H1 (cell line): ENCODE results near the gene TLE5. TPM values are rescaled to one million over a fixed set of nuclear protein-coding genes. Genes with fewer than 3 reads are reported as not detected.
"Not testable (repeated sequence)": the region's sequence is repeated elsewhere in the genome, so short reads cannot be mapped to it uniquely, and the experiment has no call there.

Source experiments
- CTCF ChIA-PET: fragments of 300-600 bp; sonication (Branson Sonifier 250); formaldehyde crosslinking; loops from one replicate; lab custom pipeline; 2021; ENCODE audit not compliant: partially characterized antibody; lab: Charles Lee
- POLR2A ChIA-PET: fragments of 300-600 bp; sonication (Branson Sonifier 250); formaldehyde crosslinking; loops from one replicate; lab custom pipeline; 2021; ENCODE audit warnings: inconsistent platforms; ENCODE audit not compliant: partially characterized antibody; lab: Charles Lee
- DNase-seq, 2 experiments: peaks; one replicate each; pipeline versions ENCODE4 v3.0.0 to v3.0.0-alpha.2; 2010 to 2022; ENCODE audit warnings: low spot score in 2 of 2, low read depth in 1 of 2, mixed read lengths in 1 of 2
- FAIRE-seq: peaks from 2 replicates; lab custom pipeline; 2011; peaks lifted over from hg19 to GRCh38; lab: Jason Lieb, UNC
- H2AFZ ChIP-seq: 2 replicates; pipeline ENCODE4 v1.8.1; 2012; ENCODE audit warnings: low read length, inconsistent platforms
- H2AK5ac ChIP-seq: 2 replicates; pipeline ENCODE4 v1.6.1; 2013; ENCODE audit warnings: low read depth, low read length
- H2BK120ac ChIP-seq: replicated peaks from 2 replicates; pipeline ENCODE3; 2013; ENCODE audit warnings: low read depth, low read length, inconsistent platforms
- H2BK12ac ChIP-seq: 2 replicates; pipeline ENCODE4 v1.6.1; 2013; ENCODE audit warnings: low read depth, low read length
- H2BK15ac ChIP-seq: 2 replicates; pipeline ENCODE4 v1.6.1; 2013; ENCODE audit warnings: low read length
- H2BK20ac ChIP-seq: 2 replicates; pipeline ENCODE4 v1.6.1; 2013; ENCODE audit warnings: low read length
- H2BK5ac ChIP-seq: 2 replicates; pipeline ENCODE4 v1.6.1; 2013; ENCODE audit warnings: low read depth, low read length
- H3K14ac ChIP-seq: 2 replicates; pipeline ENCODE4 v1.6.1; 2013; ENCODE audit warnings: inconsistent platforms; ENCODE audit not compliant: insufficient read length
- H3K18ac ChIP-seq: 2 replicates; pipeline ENCODE4 v1.6.1; 2013; ENCODE audit warnings: low read length; ENCODE audit errors: extremely low read depth
- H3K23ac ChIP-seq: 2 replicates; pipeline ENCODE4 v1.6.1; 2013; ENCODE audit warnings: inconsistent platforms; ENCODE audit not compliant: insufficient read length
- H3K23me2 ChIP-seq: 2 replicates; pipeline ENCODE4 v1.6.1; 2013; ENCODE audit warnings: low read depth, low read length
- H3K27ac ChIP-seq: 2 replicates; pipeline ENCODE4 v1.6.1; 2011; ENCODE audit warnings: low read depth, low read length, inconsistent platforms
- H3K27me3 ChIP-seq, 4 experiments: replicated peaks in 1 of 4; 1 replicate in 1 of 4; 2 replicates in 3 of 4; pipeline versions ENCODE4 v1.6.1 to v1.8.1; 2011 to 2013; ENCODE audit warnings: low read length in 3 of 4, mild to moderate bottlenecking in 3 of 4, inconsistent platforms in 2 of 4, mixed read lengths in 2 of 4, moderate library complexity in 1 of 4; ENCODE audit not compliant: control insufficient read depth in 3 of 4, insufficient read depth in 3 of 4; ENCODE audit errors: extremely low read depth in 1 of 4
- H3K36me3 ChIP-seq, 4 experiments: 2 replicates each; pipeline versions ENCODE4 v1.6.1 to v1.8.1; 2011 to 2013; ENCODE audit warnings: mild to moderate bottlenecking in 4 of 4, low read length in 3 of 4, moderate library complexity in 2 of 4, control low read depth in 1 of 4, inconsistent platforms in 1 of 4; ENCODE audit not compliant: insufficient read depth in 4 of 4, control insufficient read depth in 2 of 4
- H3K4ac ChIP-seq: replicated peaks from 2 replicates; pipeline ENCODE3; 2013; ENCODE audit warnings: low read length, low read depth, mixed read lengths, inconsistent platforms; ENCODE audit not compliant: insufficient read length
- H3K4me1 ChIP-seq, 4 experiments: replicated peaks in 1 of 4; 1 replicate in 1 of 4; 2 replicates in 3 of 4; pipeline versions ENCODE4 v1.6.1 to v1.8.1; 2011 to 2013; ENCODE audit warnings: low read length in 3 of 4, inconsistent platforms in 2 of 4, mixed read lengths in 1 of 4; ENCODE audit not compliant: insufficient read depth in 4 of 4, control insufficient read depth in 3 of 4
- H3K4me2 ChIP-seq, 2 experiments: 2 replicates each; pipeline versions ENCODE4 v1.6.1 to v1.8.1; 2011 to 2013; ENCODE audit warnings: low read depth in 2 of 2, low read length in 2 of 2, control low read depth in 1 of 2, inconsistent platforms in 1 of 2, mild to moderate bottlenecking in 1 of 2; ENCODE audit not compliant: insufficient read depth in 1 of 2
- H3K4me3 ChIP-seq, 4 experiments: fragments of 200-600, 300-600 bp in 1 of 4; sonication (generic), shearing (Covaris generic), sonication (Bioruptor Twin) in 1 of 4; 2 replicates each; pipeline versions ENCODE4 v1.5.1 to v1.8.1; 2011 to 2016; ENCODE audit warnings: low read length in 4 of 4, low read depth in 3 of 4, control low read depth in 2 of 4, inconsistent platforms in 2 of 4, mild to moderate bottlenecking in 2 of 4, mixed read lengths in 1 of 4, moderate library complexity in 1 of 4; ENCODE audit not compliant: insufficient read depth in 2 of 4; ENCODE audit errors: extremely low read depth in 1 of 4
- H3K56ac ChIP-seq: replicated peaks from 2 replicates; pipeline ENCODE3; 2013; ENCODE audit warnings: low read depth, mild to moderate bottlenecking, mixed read lengths, low read length, inconsistent platforms; ENCODE audit not compliant: insufficient read length
- H3K79me1 ChIP-seq: 2 replicates; pipeline ENCODE4 v1.6.1; 2013; ENCODE audit warnings: low read depth, low read length, control low read depth
- H3K79me2 ChIP-seq, 2 experiments: 2 replicates each; pipeline versions ENCODE4 v1.6.1 to v1.8.1; 2012 to 2013; ENCODE audit warnings: low read length in 2 of 2, mild to moderate bottlenecking in 2 of 2, inconsistent platforms in 1 of 2; ENCODE audit not compliant: insufficient read depth in 2 of 2, control insufficient read depth in 1 of 2
- H3K9ac ChIP-seq, 4 experiments: replicated peaks in 1 of 4; 1 replicate in 1 of 4; 2 replicates in 3 of 4; pipeline versions ENCODE4 v1.6.1 to v1.8.1; 2011 to 2013; ENCODE audit warnings: low read depth in 3 of 4, low read length in 3 of 4, control low read depth in 2 of 4, mild to moderate bottlenecking in 2 of 4, moderate library complexity in 2 of 4, inconsistent platforms in 1 of 4; ENCODE audit errors: extremely low read depth in 1 of 4
- H3K9me3 ChIP-seq, 2 experiments: 2 replicates each; pipeline versions ENCODE4 v1.6.1 to v1.8.1; 2012 to 2013; ENCODE audit warnings: mild to moderate bottlenecking in 2 of 2, moderate library complexity in 2 of 2, control low read depth in 1 of 2, inconsistent platforms in 1 of 2, low read depth in 1 of 2, low read length in 1 of 2, mixed read lengths in 1 of 2; ENCODE audit not compliant: insufficient read depth in 2 of 2
- H4K20me1 ChIP-seq, 2 experiments: replicated peaks in 1 of 2; 2 replicates each; pipeline versions ENCODE3 to v1.8.1; 2011 to 2013; ENCODE audit warnings: inconsistent platforms in 2 of 2, low read length in 2 of 2, mild to moderate bottlenecking in 1 of 2; ENCODE audit not compliant: insufficient read depth in 2 of 2, control insufficient read depth in 1 of 2
- H4K5ac ChIP-seq: 2 replicates; pipeline ENCODE4 v1.6.1; 2013; ENCODE audit warnings: low read length, low read depth, mixed read lengths, inconsistent platforms; ENCODE audit not compliant: insufficient read length
- H4K8ac ChIP-seq: 2 replicates; pipeline ENCODE4 v1.8.0; 2013; ENCODE audit warnings: mild to moderate bottlenecking, moderate library complexity, low read length, inconsistent platforms; ENCODE audit not compliant: insufficient read depth; ENCODE audit errors: extremely low read depth
- H4K91ac ChIP-seq: replicated peaks from 2 replicates; pipeline ENCODE3; 2013; ENCODE audit warnings: low read length, mixed read lengths, inconsistent platforms; ENCODE audit not compliant: insufficient read length
- whole genome bisulfite sequencing, 2 experiments: shearing (Covaris generic) in 1 of 2; methylation state at CpG; one replicate each; pipeline versions ENCODE4 v1.1.6 to v1.1.7; 2013 to 2015; ENCODE audit warnings: low lambda C conversion rate in 2 of 2, mixed read lengths in 2 of 2, inconsistent platforms in 1 of 2, low coverage in 1 of 2, missing lambda C conversion rate in 1 of 2; ENCODE audit not compliant: insufficient replicate concordance in 2 of 2, insufficient coverage in 1 of 2, insufficient read length in 1 of 2; ENCODE audit errors: extremely low coverage in 1 of 2, missing lambda C conversion rate in 1 of 2; 5-methylcytosine and 5-hydroxymethylcytosine counted together
- polyA plus RNA-seq, 7 experiments: library from polyadenylated mRNA; depleted of rRNA in 3 of 7; stranded (reverse) in 5 of 7; unstranded in 2 of 7; fragments of >200 nt in 5 of 7; fragments of 200-250 nt in 2 of 7; gene quantifications; 1 replicate in 5 of 7; 2 replicates in 1 of 7; 4 replicates in 1 of 7; pipeline versions ENCODE4 v1.2.1 to v1.2.3, GENCODE V29; 2011 to 2013; ENCODE audit warnings: missing spikeins in 2 of 7, mixed read lengths in 2 of 7
- total RNA-seq: library from RNA; stranded (reverse); fragmentation: NEBNext Ultra II Directional; extraction: Animal tissue kit (Norgen Biotek cat#: 25700); gene quantifications from 2 replicates; pipeline ENCODE4 v1.2.1, GENCODE V29; 2021

TLE5 gene
- total and polyA plus RNA-seq, 2 of the 8 experiments (the other 6 are each of a cell fraction or from before 2014, with no cell fraction given), result 187 to 285 TPM

DNA sequence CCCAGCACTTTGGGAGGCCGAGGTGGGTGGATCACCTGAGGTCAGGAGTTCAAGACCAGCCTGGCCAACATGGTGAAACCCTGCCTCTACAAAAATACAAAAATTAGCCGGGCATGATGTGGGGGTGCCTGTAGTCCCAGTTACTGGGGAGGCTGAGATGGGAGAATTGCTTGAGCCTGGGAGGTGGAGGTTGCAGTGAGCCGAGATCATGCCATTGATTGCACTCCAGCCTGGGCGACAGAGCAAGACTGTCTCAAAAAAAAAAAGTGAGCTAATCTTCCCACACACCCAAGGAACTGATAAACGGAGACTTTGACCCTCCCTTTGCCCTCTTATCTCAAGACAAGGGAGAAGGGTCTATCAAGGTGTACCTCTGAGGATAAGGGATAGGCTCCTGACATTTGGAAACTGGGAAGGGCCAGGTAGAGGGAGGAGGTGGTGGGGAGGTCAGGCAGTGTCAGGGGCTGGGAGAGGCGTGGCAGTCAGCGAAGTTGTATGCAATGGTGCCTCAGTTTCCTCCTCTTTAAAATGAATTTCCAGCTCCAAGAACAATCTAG, 27.1 kb upstream of the TLE5 start:
- H2AK5ac ChIP-seq, H3K4me3 ChIP-seq, H2AFZ ChIP-seq, FAIRE-seq, H4K20me1 ChIP-seq, H3K27me3 ChIP-seq, H4K91ac ChIP-seq, H2BK15ac ChIP-seq, H3K4me1 ChIP-seq, H3K18ac ChIP-seq, H3K23me2 ChIP-seq, H4K8ac ChIP-seq, H3K27ac ChIP-seq, H2BK120ac ChIP-seq, H3K36me3 ChIP-seq, H3K79me2 ChIP-seq, H2BK12ac ChIP-seq, H3K9ac ChIP-seq, H3K9me3 ChIP-seq, H3K56ac ChIP-seq, H2BK5ac ChIP-seq, POLR2A ChIA-PET, H3K4ac ChIP-seq, H3K79me1 ChIP-seq, H3K14ac ChIP-seq, DNase-seq, H3K4me2 ChIP-seq, H2BK20ac ChIP-seq, H4K5ac ChIP-seq, H3K23ac ChIP-seq: not testable (repeated sequence)
- CTCF ChIA-PET, result interaction anchor here (0.6 to 18.9 kb wide), 9 partner anchors 9 to 774 kb away, joined by 3 to 339 read pairs (median 3); partner anchors contain the start of gene GNA11
- WGBS, 2 experiments, result 89% methylated on average over 7 of the region's 7 CpGs; no CpG with 5 or more reads in 1 of the 2 experiments
